Testis (tissue), 3 donors: Measurements from ENCODE around the gene ALAD. TPM values are rescaled to one million over a fixed set of nuclear protein-coding genes. Genes with fewer than 3 reads are reported as not detected.

Experiments used
- DNase-seq: peaks from one replicate; pipeline ENCODE4 v3.0.0-alpha.2; 2019
- H3K27ac ChIP-seq, 2 donors: fragments of 200-600 bp; sonication (generic); one replicate each; pipeline ENCODE4 v1.5.1; 2019
- H3K27me3 ChIP-seq: fragments of 200-600 bp; sonication (generic); one replicate; pipeline ENCODE4 v1.5.1; 2019
- H3K36me3 ChIP-seq: fragments of 200-600 bp; sonication (generic); one replicate; pipeline ENCODE4 v1.5.1; 2017; ENCODE audit warnings: low read depth; ENCODE audit errors: missing control alignments
- H3K4me1 ChIP-seq: fragments of 200-600 bp; sonication (generic); one replicate; pipeline ENCODE4 v1.5.1; 2019
- H3K4me3 ChIP-seq, 2 donors: fragments of 200-600 bp; sonication (generic); one replicate each; pipeline ENCODE4 v1.5.1; 2017 to 2019
- H3K9me3 ChIP-seq: fragments of 200-600 bp; sonication (generic); one replicate; pipeline ENCODE4 v1.5.1; 2017
- POLR2A ChIP-seq: fragments of 450-650 bp; IDR thresholded peaks from one replicate; pipeline ENCODE4 v1.6.1; 2017; ENCODE audit warnings: antibody characterized with exemption, mild to moderate bottlenecking, moderate library complexity
- WGBS, 2 donors: methylation state at CpG; one replicate each; pipeline ENCODE4 v1.1.5; 2018; 5-methylcytosine and 5-hydroxymethylcytosine counted together
- intact Hi-C: fragments of 100-400 bp; cut with DNase I; formaldehyde crosslinking; loops from one replicate; pipeline ENCODE4 v1.15.1; 2023; ENCODE audit warnings: low total_unique reads
- polyA plus RNA-seq: library from polyadenylated mRNA; stranded (reverse); fragments of 350-450 nt; fragmentation: Illumina TruSeq; extraction: RNeasy Lipid Tissue Mini Kit (QIAGEN cat#74804); gene quantifications from one replicate; pipeline ENCODE4 v1.2.3, GENCODE V29; 2014; ENCODE audit warnings: low read depth, low replicate concordance; ENCODE audit not compliant: insufficient read depth
- total RNA-seq, 2 donors: library from RNA; depleted of rRNA; stranded (reverse); fragments of >200 nt; gene quantifications; one replicate each; pipeline ENCODE4 v1.2.3, GENCODE V29; 2016
- TF ChIP-seq, protein P1 (sequence below), 3 experiments: fragments of 450-650 bp in 2 of 3; fragments of 200-600 bp in 1 of 3; sonication (generic) in 1 of 3; IDR thresholded peaks; one replicate each; pipeline ENCODE4 v1.5.1; 2016 to 2019; ENCODE audit warnings: antibody characterized with exemption in 3 of 3, mild to moderate bottlenecking in 2 of 3, moderate library complexity in 1 of 3

ALAD gene
- total and polyA plus RNA-seq, 3 donors from 2014 or later: 44.8 to 58.6 (median 52.8) TPM

DNA sequence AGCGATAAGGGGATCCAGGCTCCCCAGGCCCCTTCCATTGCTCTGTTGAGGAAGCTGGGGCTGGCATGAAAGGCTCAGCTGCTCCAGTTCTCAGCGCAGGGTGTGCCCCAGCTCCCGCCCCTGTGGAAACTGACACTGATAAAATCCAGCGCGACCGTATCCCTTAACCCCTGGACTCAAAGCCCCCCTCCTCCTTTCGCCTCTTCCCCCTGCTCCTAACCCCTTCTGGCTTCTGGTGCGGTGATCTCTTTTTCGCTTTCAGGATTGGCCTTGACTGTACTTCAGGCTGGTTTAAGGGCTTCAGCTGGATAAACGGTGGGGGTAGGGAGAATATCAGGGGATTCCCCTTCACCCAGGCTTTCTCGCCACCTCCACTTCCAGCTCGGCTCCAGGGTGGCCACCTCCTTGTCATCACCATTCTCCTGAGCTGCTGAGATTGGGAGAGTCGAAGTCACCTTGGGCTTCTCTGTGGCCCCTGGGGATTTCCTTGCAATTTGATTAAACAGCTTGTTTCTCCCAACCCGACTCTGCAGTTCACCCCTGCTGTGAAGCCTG is 50.9 kb downstream of the ALAD start:
- Histone ChIP-seq H3K27ac (no peak overlapping the region), H3K27me3 (no peaks in the 10 kb centered on the region), H3K9me3 (no peaks in the 10 kb centered on the region), H3K4me3 (peak overlapping the region; percentile 51 to 54), H3K36me3 (no peaks in the 10 kb centered on the region), H3K4me1 (peaks cover 16% of the 10 kb centered on the region)
- WGBS, 2 donors: 5 to 10% methylated on average over 14 of the region's 14 CpGs
- peak; percentile 13 for DNase-seq
- TF ChIP-seq POLR2A: no peak
- TF ChIP-seq, protein P1, sequence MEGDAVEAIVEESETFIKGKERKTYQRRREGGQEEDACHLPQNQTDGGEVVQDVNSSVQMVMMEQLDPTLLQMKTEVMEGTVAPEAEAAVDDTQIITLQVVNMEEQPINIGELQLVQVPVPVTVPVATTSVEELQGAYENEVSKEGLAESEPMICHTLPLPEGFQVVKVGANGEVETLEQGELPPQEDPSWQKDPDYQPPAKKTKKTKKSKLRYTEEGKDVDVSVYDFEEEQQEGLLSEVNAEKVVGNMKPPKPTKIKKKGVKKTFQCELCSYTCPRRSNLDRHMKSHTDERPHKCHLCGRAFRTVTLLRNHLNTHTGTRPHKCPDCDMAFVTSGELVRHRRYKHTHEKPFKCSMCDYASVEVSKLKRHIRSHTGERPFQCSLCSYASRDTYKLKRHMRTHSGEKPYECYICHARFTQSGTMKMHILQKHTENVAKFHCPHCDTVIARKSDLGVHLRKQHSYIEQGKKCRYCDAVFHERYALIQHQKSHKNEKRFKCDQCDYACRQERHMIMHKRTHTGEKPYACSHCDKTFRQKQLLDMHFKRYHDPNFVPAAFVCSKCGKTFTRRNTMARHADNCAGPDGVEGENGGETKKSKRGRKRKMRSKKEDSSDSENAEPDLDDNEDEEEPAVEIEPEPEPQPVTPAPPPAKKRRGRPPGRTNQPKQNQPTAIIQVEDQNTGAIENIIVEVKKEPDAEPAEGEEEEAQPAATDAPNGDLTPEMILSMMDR (IDR thresholded peaks at IDR 0.05): no peak
- intact Hi-C loops: no loop called here

DNA sequence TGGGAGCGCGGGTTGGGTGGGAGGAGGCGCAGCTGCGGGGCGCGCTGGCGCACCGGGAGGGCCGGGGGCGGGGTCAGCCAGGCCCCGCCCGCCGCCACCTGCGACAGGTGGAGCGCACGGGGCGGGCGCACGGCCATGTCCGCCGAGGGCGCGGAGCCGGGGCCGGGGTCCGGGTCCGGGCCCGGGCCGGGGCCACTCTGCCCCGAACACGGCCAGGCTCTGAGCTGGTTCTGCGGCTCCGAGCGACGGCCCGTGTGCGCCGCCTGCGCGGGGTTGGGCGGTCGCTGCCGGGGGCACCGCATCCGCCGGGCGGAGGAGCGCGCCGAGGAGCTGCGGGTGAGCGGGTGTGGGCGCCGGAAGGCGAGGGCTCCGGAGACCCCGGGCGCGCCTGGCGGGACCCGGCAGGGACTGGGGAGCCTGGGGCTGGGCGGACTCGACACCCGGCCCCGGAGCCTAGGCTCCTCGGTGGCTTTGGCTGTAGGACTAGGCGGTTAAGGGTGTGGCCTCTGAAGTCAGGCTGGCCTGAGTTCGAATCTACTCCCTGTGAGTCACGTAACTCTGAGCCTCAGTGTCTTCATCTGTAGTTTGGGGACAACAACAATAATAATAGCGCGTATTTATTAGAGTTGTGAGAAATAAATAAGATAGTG is 51.5 kb downstream of the ALAD start, which contains the start of gene BSPRY:
BSPRY (plus strand) TSS at position 97 of the 650 bp plus-strand sequence; CDS start at position 136, 39 bp downstream.
- Histone ChIP-seq H3K4me1 (peaks cover 16% of the 10 kb centered on the region), H3K9me3 (no peaks in the 10 kb centered on the region), H3K27me3 (no peaks in the 10 kb centered on the region), H3K36me3 (no peaks in the 10 kb centered on the region), H3K27ac (no peak within 1 kb of the TSS), H3K4me3 (peak within 1 kb of the TSS; percentile 51 to 54)
- 0 to 7% methylated on average over 11 to 45 of the region's 71 CpGs for WGBS, 2 donors
- intact Hi-C loops: no loop called here
- no peak for TF ChIP-seq POLR2A
- TF ChIP-seq, protein P1 (IDR thresholded peaks at IDR 0.05): no peak
- DNase-seq: peak; percentile 58

DNA sequence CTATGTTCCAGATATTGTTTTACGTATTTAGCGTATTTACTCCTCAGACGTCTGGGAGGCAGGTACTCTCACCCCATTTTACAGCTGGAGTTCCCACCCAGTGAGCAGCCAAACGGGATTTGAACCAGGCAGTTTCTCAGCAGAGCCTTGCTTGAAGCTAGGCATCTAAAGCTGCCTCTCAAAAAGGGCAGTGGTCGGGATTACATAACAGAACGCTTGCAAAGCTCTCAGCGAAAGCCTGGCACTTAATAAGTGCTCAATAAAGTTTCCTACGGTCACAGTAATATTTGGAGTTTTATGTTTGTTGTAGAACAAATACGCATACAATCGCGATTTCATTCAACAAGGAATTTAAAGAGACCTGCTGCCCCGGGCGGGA is 52.0 kb downstream of the ALAD start:
- DNase-seq: no peak
- H3K27ac ChIP-seq: no peak overlapping the region
- 17 to 21% methylated on average over 13 of the region's 13 CpGs for WGBS, 2 donors
- H3K4me3 ChIP-seq: peak overlapping the region; percentile 20 to 51
- H3K27me3 ChIP-seq: no peaks in the 10 kb centered on the region
- TF ChIP-seq POLR2A: no peak
- TF ChIP-seq, protein P1 (IDR thresholded peaks at IDR 0.05): no peak
- H3K36me3 ChIP-seq: no peaks in the 10 kb centered on the region
- H3K9me3 ChIP-seq: no peaks in the 10 kb centered on the region
- intact Hi-C loops: no loop called here
- H3K4me1 ChIP-seq: peaks cover 18% of the 10 kb centered on the region

DNA sequence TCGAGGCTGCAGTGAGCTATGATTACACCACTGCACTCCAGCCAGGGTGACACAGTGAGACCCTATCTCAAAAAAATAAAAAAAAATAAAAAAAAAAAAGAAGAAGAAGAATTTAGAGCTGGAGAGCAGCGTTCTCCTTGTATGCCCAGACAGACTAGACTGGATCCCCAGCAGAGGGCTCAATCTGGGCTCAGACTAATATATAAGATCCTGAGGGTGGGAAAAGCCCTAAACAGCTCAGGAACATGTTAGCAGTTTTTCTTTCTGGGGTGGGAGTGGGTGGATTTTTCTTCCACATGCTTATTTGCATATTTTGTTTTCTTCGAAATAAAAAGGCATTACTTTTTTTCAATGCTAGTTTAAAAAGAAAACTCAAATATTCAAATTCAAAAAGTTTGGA is 52.6 kb downstream of the ALAD start:
- H3K4me1 ChIP-seq: peaks cover 23% of the 10 kb centered on the region
- no peaks in the 10 kb centered on the region for H3K36me3 ChIP-seq
- intact Hi-C loops: no loop called here

More for the DNA sequence above, 52.6 kb downstream of the ALAD start:
- Histone ChIP-seq H3K27me3 (no peaks in the 10 kb centered on the region), H3K4me3 (no peak overlapping the region), H3K9me3 (no peaks in the 10 kb centered on the region), H3K27ac (no peak overlapping the region)
- no peak for DNase-seq
- TF ChIP-seq, protein P1 (IDR thresholded peaks at IDR 0.05): no peak
- TF ChIP-seq POLR2A: no peak
- 81 to 82% methylated on average over 3 of the region's 3 CpGs for WGBS, 2 donors
